Endothelial cell of hepatic sinusoid (primary cell): ENCODE results near the gene SLC17A9.

ENCODE experiments used
- in situ Hi-C: cut with HindIII; loops from 2 replicates; pipeline ENCODE4 v1.10.0; 2017; ENCODE audit warnings: low sequenced_read_pairs

The SLC17A9 gene

DNA sequence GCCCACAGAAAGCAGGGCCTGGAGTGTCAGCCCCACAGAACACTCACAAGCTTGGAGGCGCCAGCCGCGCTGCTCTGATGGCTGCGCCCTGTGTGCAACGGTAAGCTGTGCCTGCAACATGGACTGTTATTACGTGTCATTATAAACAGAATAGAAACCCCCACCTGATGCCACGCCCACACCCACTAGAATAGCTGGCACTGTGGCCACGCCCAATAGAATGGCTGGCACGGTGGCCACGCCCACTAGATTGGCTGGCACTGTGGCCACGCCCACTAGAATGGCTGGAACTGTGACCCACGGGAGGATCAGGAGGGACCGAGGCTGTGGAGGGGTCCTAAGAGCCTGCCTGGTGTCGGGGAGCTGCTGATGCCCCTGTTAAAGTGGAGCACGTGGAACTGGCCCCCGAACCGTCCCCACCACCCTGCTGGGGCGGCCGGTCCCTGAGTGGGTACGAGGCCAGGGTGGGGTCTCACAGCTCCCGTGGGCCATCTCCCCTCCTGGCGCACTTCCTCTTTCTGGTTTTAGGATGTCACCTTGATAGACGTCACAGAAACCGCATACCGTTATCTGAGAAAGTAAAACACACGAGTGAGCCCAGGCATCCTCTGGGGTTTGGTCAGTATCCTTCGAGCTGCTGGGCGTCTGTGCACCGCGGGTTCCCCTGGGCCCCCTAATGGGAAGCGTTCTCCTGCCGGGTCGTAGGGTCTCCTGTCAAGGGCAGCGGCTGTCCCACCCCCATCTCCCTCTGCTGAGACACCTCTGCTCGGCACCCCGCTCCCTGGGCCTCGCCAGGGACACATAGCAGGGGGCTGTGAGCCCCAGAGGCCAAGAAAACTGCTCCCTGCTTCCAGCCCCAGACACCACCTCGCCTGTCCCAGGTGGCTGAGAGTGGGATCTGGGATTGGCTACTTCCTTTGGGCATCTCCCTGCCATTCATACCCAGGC is 25.4 kb downstream of the SLC17A9 start:
- in situ Hi-C loops, result no loop called here

DNA sequence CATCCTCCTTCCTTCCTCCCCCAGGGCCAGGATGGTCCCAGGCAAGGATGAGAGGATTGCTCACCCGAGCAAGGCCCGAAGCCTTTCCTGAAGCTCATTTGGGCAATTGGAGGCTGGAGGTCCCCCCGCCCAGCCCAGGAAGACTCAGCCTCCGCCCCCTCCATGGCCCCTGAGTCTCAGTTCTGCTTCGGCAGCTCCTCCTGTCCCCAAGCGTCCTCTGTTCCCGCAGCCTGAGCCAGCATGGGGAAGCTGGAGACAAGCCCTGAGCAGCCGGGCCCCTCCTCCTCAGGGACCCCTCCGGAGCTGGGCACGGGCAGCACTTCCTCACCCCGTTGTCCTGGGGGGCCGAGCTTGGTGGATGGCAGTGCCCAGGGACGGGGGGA is 26.0 kb downstream of the SLC17A9 start:
- in situ Hi-C loops, result no loop called here

- in situ Hi-C loops, result no loop called here
Measured at GRCh38 chr20:62979310-62979709, 26.8 kb downstream of the SLC17A9 start.

- in situ Hi-C loops, result no loop called here
Measured at GRCh38 chr20:62979876-62980373, 27.4 kb downstream of the SLC17A9 start.

DNA sequence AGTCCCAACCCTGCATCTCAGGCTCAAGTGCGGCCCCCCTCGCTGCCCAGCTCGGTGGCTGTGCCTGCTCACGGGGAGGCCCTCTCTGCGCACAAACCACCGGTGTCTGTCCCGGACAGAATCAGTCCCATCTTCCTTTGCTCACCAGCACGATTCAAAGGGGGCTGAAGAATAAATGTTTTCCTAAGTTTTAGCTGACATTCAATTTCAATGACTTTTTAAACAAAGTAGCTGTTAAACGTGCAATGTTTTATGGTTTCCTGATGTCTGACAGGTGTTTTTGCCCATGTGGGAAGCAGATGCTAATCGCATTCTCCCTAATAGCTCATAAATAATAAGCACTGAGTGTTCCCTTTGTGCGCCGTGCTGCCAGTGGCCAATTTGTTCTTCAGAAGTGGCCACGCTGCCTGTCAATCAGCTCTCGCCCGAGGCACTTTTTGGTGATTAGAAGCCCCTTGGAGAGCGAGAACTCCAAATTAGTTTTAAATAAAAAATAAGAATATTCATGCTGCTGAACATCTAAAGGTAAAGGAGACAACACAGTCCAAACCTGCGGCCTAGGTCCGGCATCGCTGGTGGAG is 28.0 kb downstream of the SLC17A9 start:
- in situ Hi-C loops, result no loop called here

GRCh38 chr20:62980970-62981369 is 28.5 kb downstream of the SLC17A9 start:
- in situ Hi-C loops, result no loop called here

DNA sequence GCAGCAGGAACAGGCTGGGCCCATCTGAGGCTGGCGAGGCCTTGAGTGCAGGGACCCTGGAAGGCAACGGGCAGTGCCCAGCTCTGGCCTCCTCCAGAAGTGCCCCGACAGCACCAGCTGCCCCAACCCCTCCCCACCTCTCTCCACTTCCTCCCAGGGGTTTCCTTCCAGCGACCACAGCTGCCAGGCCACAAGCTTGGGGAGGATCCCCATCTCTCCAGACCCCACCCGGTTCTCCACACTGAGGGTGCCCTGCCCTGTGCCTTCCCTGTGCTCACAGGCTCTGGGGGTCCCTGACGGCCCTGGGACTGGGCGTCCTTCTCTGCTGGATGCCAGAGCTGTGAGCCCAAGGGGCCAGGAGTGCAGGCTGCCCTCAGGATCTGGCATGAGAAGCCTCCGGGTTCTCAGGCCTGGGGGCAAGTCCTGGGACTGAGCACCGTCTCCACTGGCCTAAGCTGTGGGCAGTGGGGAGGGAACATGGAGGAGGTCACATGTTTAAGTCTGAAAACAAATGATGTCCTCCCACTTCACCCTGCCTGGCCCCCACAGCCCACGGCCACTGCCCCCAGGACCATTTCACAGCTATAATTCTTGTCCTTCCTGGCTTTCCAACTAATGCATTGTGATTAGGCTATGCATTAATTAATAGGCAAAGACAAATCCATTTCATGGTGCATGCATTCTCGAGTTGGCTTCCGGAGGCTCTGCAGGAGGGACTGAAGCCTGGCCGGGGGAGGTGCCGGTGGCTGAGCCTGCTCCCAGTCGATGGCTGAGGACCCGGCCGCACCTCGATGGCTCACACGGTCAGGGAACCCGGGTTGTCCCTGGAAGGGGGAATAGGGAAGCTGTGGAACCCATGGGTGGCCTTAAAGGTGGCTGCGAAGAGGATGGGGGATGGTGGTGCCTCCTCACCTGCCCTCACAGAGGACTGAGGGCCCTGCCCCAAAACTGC is 29.9 kb downstream of the SLC17A9 start:
- in situ Hi-C loops, result no loop called here

DNA sequence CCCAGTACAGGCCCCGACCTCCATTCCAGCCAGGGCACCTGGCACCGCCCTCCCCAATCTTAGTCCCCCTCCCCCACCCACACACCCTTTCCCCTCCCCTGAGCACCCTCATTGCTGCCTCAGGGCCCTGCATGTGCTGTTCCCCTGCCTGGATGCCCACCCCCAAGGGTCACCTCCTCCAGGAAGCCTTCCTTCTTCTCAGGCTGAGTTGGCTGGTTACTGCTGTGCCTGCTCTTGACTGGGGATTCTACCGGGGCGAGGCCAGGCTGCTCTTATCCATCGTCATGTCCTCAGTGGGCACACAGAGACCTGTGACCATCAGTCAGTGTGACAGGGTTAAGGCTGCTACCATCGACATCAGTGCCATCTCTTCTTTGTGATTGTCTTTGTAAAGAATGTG is 30.7 kb downstream of the SLC17A9 start:
- in situ Hi-C loops, result no loop called here

- in situ Hi-C loops, result no loop called here
Measured at GRCh38 chr20:62984666-62985443, 32.3 kb downstream of the SLC17A9 start.

- in situ Hi-C loops, result no loop called here
Measured at GRCh38 chr20:62985444-62985778, 32.9 kb downstream of the SLC17A9 start.

- in situ Hi-C loops, result no loop called here
Measured at GRCh38 chr20:62986257-62986800, 33.8 kb downstream of the SLC17A9 start.

GRCh38 chr20:62987114-62987513 is 34.6 kb downstream of the SLC17A9 start:
- in situ Hi-C loops, result no loop called here

- in situ Hi-C loops, result no loop called here
Measured at GRCh38 chr20:62989201-62989601, 36.7 kb downstream of the SLC17A9 start.

DNA sequence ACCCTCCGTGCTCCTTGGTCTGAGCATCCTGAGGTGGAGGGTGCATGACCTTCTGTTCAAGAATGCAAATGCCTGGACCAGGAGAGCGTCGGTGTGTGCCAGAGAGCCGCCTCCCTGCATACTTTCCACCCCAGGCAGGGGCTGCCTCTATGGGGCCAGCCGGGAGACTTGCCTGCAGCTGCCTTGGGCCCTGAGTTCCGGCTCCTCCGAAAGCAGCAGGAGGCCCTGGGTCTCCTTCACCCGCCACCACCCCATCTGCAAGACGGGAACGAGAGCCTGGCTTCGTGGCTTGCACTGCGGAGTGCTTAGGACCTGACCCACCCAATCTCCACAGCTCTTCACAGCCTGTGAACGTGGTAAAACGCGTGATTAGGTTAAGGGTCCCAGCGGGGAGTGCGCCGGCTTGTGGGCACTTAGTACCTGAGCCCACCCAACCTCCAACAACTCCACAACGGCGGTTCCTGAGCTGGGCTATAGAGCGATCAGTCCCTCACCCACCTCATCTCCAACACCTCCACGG is 37.9 kb downstream of the SLC17A9 start:
- in situ Hi-C loops, result no loop called here

DNA sequence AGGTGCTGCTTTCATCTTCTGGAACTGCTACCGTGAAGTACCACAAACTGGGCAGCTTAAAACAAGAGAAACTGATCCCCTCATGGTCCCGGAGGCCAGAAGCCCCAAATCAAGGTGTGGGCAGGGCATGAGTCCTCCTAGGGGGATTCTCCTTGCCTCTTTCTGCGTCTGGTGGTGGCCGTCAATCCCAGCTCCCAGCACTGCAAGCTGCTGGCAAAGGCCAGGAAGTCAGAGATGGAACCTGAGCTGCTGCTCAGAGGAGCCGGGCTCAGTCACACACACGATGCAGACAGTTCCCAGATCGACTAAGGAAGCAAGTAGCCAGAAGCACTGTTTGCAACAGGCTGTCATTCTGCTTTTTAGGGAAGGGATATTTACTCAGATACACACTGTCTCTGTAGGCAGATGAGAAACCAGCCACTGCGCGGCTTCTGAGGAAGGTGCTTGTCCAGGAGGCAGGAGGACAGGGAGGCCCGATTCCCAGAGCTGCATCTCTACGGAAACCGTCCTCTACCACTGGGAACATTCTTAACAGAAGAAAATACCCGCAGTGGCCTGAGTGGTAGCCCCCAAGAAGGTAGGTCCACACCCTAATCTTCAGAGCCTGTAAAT is 38.8 kb downstream of the SLC17A9 start:
- in situ Hi-C loops, result no loop called here

DNA sequence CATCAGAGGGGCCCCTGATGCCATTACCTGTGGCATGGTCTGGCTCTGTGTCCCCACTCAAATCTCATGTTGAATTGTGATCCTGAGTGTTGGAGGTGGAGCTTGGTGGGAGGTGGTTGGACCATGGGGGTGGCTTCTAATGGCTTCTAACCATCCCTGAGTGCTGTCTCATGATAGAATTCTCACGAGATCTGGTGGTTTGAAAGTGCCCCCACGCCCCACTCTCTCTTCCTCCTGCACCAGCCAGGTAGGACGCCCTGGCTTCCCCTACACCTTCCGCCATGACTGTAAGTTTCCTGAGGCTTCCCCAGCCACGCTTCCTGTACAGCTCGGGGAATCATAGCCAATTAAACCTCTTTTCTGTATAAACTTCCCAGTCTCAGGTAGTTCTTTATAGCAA is 39.4 kb downstream of the SLC17A9 start:
- in situ Hi-C loops, result no loop called here

DNA sequence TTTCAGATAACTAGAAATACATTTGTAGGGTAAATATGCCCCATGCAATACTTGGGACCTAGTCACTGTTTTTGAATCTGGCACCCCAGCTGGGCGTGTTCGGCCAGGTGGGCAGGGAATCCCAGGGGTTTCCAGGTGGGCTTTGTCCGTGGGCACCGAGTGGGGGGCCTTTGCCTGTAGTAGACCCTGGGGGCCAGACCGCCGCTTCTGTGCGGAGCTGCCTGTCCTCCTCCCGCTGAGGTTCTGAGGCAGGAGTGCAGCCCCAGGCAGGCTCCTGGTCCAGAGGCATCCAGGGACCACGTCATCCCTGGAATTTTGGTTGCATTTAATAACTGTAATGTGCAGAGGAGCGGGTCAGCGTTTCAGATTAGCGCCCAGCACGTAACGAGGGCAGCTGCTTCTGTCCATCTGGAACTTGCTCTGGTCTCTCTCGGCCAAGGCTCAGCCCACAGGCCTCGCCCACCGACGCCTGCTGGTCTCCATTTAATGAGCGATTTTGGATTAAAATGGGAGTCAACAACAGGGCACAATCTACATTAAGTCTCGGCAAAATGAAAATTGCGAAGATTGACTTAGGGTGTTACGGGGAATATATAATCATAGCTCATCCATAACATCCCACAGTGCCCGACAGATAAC is 41.5 kb downstream of the SLC17A9 start:
- in situ Hi-C loops, result no loop called here

DNA sequence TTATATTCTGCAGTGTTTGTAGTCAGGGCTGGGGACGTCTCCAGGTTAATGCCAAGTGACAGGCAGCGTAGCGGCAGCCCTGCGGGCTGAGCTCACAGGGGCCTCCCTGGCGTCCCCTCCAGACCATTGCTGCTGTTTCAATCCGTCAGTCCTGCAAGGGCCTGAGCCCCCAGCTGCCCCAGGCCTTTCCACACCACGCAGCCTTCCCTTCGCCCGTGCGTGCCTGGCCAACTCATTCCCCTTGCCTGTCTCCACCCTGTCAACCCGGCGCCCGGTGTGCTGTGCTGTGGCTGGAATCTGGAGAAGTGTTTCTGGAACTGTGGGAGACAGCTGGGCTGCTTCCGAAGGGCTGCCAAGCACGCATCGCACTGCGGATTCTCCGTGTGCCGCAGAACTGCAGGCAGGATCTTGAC is 42.4 kb downstream of the SLC17A9 start:
- in situ Hi-C loops, result no loop called here

GRCh38 chr20:62995481-62995880 is 43.0 kb downstream of the SLC17A9 start:
- in situ Hi-C loops, result no loop called here
